Astrocyte of the cerebellum (primary cell): Measurements from ENCODE around the gene NRCAM.

Experiments used
- DNase-seq: peaks from one replicate; pipeline ENCODE4 v3.0.0-alpha.2; 2011; ENCODE audit warnings: low read depth
- H3K4me3 ChIP-seq: 2 replicates; pipeline ENCODE4 v1.5.1; 2011; ENCODE audit warnings: mild to moderate bottlenecking, low read depth, low read length, moderate library complexity
- CTCF ChIP-seq: IDR thresholded peaks from 2 replicates; pipeline ENCODE4 v1.5.1; 2012; ENCODE audit warnings: low read length, low read depth, moderate library complexity, mild to moderate bottlenecking; ENCODE audit errors: missing control alignments
- in situ Hi-C: cut with HindIII; loops from 2 replicates; pipeline ENCODE4 v1.10.0; 2017; ENCODE audit warnings: low sequenced_read_pairs

NRCAM gene

GRCh38 chr7:108293149-108293612 lies 163.1 kb downstream of the NRCAM start:
- no peak for DNase-seq
- no peak overlapping the region for H3K4me3 ChIP-seq
- TF ChIP-seq CTCF = no peak
- in situ Hi-C loops = no loop called here

- H3K4me3 ChIP-seq = no peak overlapping the region
- no peak for TF ChIP-seq CTCF
- DNase-seq = no peak
- in situ Hi-C loops = no loop called here
Observed at GRCh38 chr7:108292541-108292940, 163.7 kb downstream of the NRCAM start.

GRCh38 chr7:108291791-108292440 lies 164.3 kb downstream of the NRCAM start:
- DNase-seq = no peak
- H3K4me3 ChIP-seq = no peak overlapping the region
- TF ChIP-seq CTCF = no peak
- in situ Hi-C loops = no loop called here

- H3K4me3 ChIP-seq = no peak overlapping the region
- DNase-seq = no peak
- TF ChIP-seq CTCF = no peak
- in situ Hi-C loops = no loop called here
Observed at GRCh38 chr7:108291152-108291508, 165.1 kb downstream of the NRCAM start.

GRCh38 chr7:108290459-108291151 lies 165.6 kb downstream of the NRCAM start:
- no peak overlapping the region for H3K4me3 ChIP-seq
- in situ Hi-C loops = no loop called here
- DNase-seq = no peak
- no peak for TF ChIP-seq CTCF

GRCh38 chr7:108289852-108290251 lies 166.4 kb downstream of the NRCAM start:
- no peak for TF ChIP-seq CTCF
- DNase-seq = no peak
- in situ Hi-C loops = no loop called here
- H3K4me3 ChIP-seq = no peak overlapping the region
